ENCODE data around the gene EXOC3.

The EXOC3 gene

DNA sequence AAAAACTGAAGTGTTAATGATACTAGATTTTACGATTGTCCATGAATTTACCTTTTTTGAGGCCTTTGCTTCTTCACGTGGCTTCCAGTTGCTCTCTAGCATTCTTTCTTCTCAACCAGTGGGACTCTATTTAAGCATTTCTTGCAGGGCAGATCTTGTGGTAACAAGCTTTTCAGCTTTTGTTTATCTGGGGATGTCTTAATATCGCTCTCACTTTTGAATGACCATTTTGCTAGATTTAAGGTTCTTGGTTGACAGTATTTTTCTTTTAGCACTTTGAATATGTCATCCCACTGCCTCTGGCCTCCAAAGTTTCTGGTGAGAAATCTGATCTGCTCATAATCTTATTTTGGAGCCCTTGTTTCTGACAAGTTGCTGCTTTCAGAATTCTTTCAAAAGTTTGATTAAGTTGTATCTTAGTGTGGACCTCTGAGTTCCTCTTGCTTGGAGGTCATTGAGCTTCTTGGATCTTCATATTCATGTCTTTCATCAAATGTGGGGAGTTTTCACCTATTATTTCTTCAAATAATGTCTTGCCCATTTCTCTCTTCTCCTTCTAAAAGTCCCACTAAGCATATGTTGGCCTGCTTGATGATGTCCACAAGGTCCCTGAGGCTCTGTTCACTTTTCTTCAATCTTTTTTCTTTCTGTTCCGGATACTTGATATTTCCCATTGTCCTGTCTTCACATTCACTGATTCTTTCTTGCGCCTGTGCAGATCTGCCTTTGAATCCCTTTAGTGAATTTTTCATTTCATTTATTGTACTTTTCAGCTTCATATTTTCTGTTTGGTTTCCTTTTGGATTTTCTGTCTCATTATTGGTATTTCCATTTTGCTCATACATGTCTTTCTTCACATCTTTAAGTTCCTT lies 8.8 kb downstream of the EXOC3 start:
- Mint-ChIP-seq H3K4me1 (peaks cover 72% of the 10 kb centered on the region), H3K4me3 (peak overlapping the region; percentile 20), H3K27ac (peak overlapping the region; percentile 48), H3K27me3 (no peaks in the 10 kb centered on the region), H3K36me3 (peaks cover 52% of the 10 kb centered on the region), H3K9me3 (peaks cover 15% of the 10 kb centered on the region)

GRCh38 chr5:452978-453710 lies 10.2 kb downstream of the EXOC3 start:
- no peaks in the 10 kb centered on the region for H3K27me3 Mint-ChIP-seq
- peak overlapping the region; percentile 35 for H3K4me3 Mint-ChIP-seq
- H3K9me3 Mint-ChIP-seq: peaks cover 15% of the 10 kb centered on the region
- H3K36me3 Mint-ChIP-seq: peaks cover 51% of the 10 kb centered on the region
- peak overlapping the region; percentile 48 for H3K27ac Mint-ChIP-seq
- H3K4me1 Mint-ChIP-seq: peaks cover 64% of the 10 kb centered on the region

- peaks cover 15% of the 10 kb centered on the region for H3K9me3 Mint-ChIP-seq
- peaks cover 64% of the 10 kb centered on the region for H3K4me1 Mint-ChIP-seq
- no peak overlapping the region for H3K4me3 Mint-ChIP-seq
- H3K36me3 Mint-ChIP-seq: peaks cover 53% of the 10 kb centered on the region
- no peaks in the 10 kb centered on the region for H3K27me3 Mint-ChIP-seq
- peak overlapping the region; percentile 30 for H3K27ac Mint-ChIP-seq
Measured at GRCh38 chr5:453725-454481, 10.9 kb downstream of the EXOC3 start.

GRCh38 chr5:454936-455335 lies 12.0 kb downstream of the EXOC3 start:
- peaks cover 15% of the 10 kb centered on the region for H3K9me3 Mint-ChIP-seq
- H3K27ac Mint-ChIP-seq: no peak overlapping the region
- H3K27me3 Mint-ChIP-seq: no peaks in the 10 kb centered on the region
- H3K36me3 Mint-ChIP-seq: peaks cover 53% of the 10 kb centered on the region
- peaks cover 66% of the 10 kb centered on the region for H3K4me1 Mint-ChIP-seq
- no peak overlapping the region for H3K4me3 Mint-ChIP-seq

DNA sequence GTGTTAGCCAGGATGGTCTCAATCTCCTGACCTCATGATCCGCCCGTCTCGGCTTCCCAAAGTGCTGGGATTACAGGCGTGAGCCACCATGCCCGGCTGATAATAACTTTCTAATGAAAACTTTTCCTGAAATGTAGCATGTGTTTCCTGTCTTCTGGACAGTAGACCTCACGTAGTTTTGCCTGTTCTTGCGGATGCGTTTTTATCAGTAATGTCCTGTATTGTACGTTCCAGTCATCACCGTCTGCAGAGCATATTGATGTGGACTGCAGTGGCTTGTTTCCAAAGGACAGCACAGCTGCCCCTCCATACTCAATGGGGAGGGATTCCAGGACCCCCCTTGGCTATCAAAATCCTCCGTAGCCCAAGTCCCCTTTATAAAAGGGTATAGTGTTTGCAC lies 12.8 kb downstream of the EXOC3 start:
- Mint-ChIP-seq H3K27me3 (no peaks in the 10 kb centered on the region), H3K9me3 (peaks cover 14% of the 10 kb centered on the region), H3K27ac (peak overlapping the region; percentile 23), H3K36me3 (peaks cover 50% of the 10 kb centered on the region), H3K4me1 (peaks cover 67% of the 10 kb centered on the region), H3K4me3 (no peak overlapping the region)

GRCh38 chr5:456351-457194 lies 13.6 kb downstream of the EXOC3 start:
- Mint-ChIP-seq H3K9me3 (peaks cover 11% of the 10 kb centered on the region), H3K4me3 (no peak overlapping the region), H3K27me3 (no peaks in the 10 kb centered on the region), H3K36me3 (peaks cover 43% of the 10 kb centered on the region), H3K27ac (no peak overlapping the region), H3K4me1 (peaks cover 67% of the 10 kb centered on the region)

DNA sequence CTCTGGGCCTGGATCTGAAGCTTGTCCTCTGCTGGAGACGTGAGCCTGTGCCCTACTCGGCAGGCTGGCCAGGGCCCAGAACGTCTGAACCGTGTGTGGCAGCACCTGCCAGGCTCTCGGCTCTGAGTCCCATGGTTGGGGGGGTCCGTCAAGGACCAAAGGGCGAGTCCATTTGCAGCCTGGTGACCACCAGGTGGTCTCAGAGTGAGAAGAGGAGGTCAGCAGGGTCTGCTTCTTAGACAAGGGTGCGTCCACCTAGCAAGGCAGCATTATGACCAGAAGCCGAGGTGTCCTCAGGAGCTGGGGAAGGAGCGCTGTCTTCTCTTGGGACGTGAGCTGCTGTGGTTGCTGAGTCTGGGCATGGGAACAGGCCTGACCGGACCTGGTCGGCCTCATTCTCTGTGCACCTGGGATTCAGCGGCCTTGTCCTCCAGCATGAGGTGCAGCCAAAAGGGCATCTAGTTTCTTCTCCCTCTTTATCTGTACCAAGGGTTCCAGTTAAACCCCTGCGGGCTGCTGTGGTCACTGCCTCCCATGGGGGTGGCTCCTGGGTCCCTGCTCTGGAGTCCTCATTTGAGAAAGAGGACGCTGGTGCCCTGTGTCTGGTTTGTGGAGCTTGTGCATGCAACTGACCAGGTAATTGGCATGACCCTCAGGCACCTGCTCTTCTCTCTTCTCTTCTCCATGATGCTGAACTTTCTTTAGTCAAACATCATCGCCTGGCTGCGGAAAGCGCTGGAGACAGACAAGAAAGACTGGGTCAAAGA lies 14.4 kb downstream of the EXOC3 start:
- peaks cover 41% of the 10 kb centered on the region for H3K36me3 Mint-ChIP-seq
- no peak overlapping the region for H3K27ac Mint-ChIP-seq
- no peak overlapping the region for H3K4me3 Mint-ChIP-seq
- no peaks in the 10 kb centered on the region for H3K27me3 Mint-ChIP-seq
- H3K9me3 Mint-ChIP-seq: peaks cover 5% of the 10 kb centered on the region
- peaks cover 69% of the 10 kb centered on the region for H3K4me1 Mint-ChIP-seq

DNA sequence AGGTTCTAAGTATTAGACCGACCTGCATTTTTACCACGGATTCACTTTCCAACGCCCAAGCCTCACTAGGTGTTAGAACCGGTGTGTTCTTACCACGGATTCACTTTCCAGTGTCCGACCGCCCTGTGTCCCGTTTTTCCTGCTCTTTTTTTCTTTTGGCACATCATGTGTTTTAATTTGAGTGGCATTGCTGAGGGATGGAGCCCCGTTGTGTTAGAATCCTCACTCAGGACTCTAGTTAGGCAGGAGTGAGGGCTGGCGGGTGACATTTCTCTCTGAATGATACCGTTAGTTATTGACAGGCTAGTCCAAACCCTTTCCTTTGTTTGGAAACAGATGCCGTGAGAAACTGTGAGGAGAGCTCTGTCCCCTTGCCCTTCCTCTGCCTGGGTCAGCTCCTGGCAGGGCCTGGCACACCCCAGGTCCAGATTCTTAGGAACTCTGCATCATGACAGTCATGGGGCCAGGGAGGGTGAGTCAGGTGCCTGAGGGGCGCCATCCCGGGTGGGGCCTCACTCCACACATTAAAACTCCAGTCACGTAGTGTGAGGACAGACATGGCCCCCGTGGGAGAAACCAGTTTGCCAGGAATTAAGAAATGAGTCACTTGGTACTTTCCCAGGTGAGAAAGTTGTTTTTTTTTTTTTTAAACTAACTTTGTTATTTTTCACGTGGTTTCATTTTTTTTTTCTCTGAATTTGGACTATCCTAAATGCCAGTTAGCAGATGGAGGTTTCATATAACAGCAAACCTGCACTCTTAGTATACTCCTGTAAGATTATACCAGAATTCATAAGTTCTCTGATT lies 15.8 kb downstream of the EXOC3 start:
- no peaks in the 10 kb centered on the region for H3K27me3 Mint-ChIP-seq
- peaks cover 67% of the 10 kb centered on the region for H3K4me1 Mint-ChIP-seq
- H3K9me3 Mint-ChIP-seq: no peaks in the 10 kb centered on the region
- H3K27ac Mint-ChIP-seq: peak overlapping the region; percentile 99
- peaks cover 33% of the 10 kb centered on the region for H3K36me3 Mint-ChIP-seq
- peak overlapping the region; percentile 77 for H3K4me3 Mint-ChIP-seq

DNA sequence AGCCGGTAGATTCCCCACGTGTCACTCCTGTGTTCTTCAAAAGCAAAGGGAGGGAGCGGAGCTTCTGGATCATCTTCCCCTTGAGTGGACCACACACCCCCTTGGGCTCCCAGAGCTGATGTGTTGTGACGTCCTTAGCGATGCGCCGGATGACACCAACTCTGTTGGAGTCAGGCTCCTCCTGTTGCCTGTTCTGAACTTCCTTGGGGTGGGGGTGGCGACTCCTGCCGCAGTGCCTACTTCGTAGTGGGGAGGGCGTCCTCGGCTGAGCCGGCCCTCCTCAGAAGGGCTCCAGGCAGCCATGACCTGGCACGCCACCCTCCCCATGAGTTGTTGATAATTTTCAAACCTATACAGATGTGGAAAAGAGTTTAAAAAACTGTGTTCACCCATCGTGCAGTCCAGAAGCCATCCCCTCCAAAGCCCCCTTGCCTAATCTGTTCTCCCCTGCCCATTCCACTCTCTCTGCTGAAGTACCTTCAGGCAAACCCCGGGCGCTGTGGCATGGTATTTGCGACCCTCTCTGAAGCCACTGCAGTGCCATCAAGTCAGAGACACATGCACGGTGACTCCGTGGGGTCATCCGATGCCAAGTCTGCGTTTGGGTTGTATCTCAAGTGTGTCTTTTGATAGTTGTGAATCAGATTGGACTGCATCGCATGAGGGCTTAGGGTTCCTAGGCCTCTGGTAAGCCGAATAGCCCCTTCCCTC lies 16.7 kb downstream of the EXOC3 start:
- Mint-ChIP-seq H3K4me1 (peaks cover 65% of the 10 kb centered on the region), H3K36me3 (peaks cover 35% of the 10 kb centered on the region), H3K27ac (peak overlapping the region; percentile 99), H3K4me3 (peak overlapping the region; percentile 77), H3K27me3 (no peaks in the 10 kb centered on the region), H3K9me3 (no peaks in the 10 kb centered on the region)

DNA sequence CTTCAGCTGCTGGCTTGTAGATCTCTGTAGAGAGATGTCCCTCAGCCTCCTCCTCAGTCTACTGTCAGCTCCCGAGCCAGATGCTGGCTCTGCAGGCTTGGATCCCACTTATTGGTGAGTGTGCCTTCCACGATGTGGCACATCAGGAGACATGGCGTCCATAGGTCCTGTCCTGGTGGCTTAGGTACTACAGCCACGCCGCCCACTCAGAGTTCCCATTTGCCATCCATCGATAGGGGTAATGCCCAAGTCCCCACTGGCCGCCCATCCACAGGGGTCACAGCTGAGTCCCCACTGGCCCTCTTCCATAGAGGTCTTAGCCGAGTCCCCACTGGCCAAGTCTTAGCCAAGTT lies 17.3 kb downstream of the EXOC3 start:
- Mint-ChIP-seq H3K36me3 (peaks cover 35% of the 10 kb centered on the region), H3K4me3 (peak overlapping the region; percentile 77), H3K27ac (peak overlapping the region; percentile 99), H3K27me3 (no peaks in the 10 kb centered on the region), H3K4me1 (peaks cover 59% of the 10 kb centered on the region), H3K9me3 (no peaks in the 10 kb centered on the region)

- Mint-ChIP-seq H3K9me3 (no peaks in the 10 kb centered on the region), H3K4me1 (peaks cover 61% of the 10 kb centered on the region), H3K27ac (peak overlapping the region; percentile 88), H3K4me3 (no peak overlapping the region), H3K36me3 (peaks cover 37% of the 10 kb centered on the region), H3K27me3 (no peaks in the 10 kb centered on the region)
Measured at GRCh38 chr5:462051-462481, 19.1 kb downstream of the EXOC3 start.

DNA sequence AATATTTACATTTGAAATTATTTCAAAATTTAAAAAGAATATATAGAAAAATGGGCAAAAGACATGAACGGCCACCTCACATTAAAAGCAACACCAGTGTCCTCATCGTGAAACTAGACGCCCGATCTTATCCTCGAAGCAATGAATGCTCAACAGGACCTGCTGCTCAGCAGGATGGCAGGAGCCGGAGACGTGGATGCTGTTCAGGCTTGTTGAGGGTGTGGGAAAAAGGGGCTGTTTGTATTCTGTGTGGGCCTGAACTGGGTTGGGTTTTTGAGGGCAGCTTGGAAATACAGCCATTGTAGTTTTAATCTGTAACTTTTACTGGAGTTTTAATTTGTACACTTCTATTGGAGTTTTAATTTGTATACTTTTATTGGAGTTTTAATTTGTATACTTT lies 20.3 kb downstream of the EXOC3 start:
- H3K27me3 Mint-ChIP-seq: no peaks in the 10 kb centered on the region
- no peaks in the 10 kb centered on the region for H3K9me3 Mint-ChIP-seq
- H3K4me3 Mint-ChIP-seq: peak overlapping the region; percentile 44
- peaks cover 57% of the 10 kb centered on the region for H3K4me1 Mint-ChIP-seq
- peaks cover 34% of the 10 kb centered on the region for H3K36me3 Mint-ChIP-seq
- peak overlapping the region; percentile 46 for H3K27ac Mint-ChIP-seq

- Mint-ChIP-seq H3K9me3 (no peaks in the 10 kb centered on the region), H3K27ac (peak overlapping the region; percentile 91), H3K27me3 (no peaks in the 10 kb centered on the region), H3K4me1 (peaks cover 51% of the 10 kb centered on the region), H3K36me3 (peaks cover 28% of the 10 kb centered on the region), H3K4me3 (peak overlapping the region; percentile 79)
Measured at GRCh38 chr5:463952-464351, 21.0 kb downstream of the EXOC3 start.

Measured in activated naive CD4-positive, alpha-beta T cell treated with anti-CD3 and anti-CD28 coated beads, Interleukin-2, amount 50 U/mL, for 24 hours (primary cell).